Stimulated activated memory B cell treated with anti-CD40 and anti-IgM and Interleukin-4, amounts not matched to agents 10 μg/mL and 1 μg/mL and 100 μg/mL, for 72 hours (primary cell): ENCODE measurements around the gene SAA4.
A peak's percentile ranks its signal among the peaks of the same experiment; 100 is the strongest.
"Not testable (repeated sequence)": the region's sequence is repeated elsewhere in the genome, so short reads cannot be mapped to it uniquely, and the experiment has no call there.

ENCODE experiments used
- ATAC-seq: fragments of 150-1000 bp; cut with Tn5 transposase; 2 replicates; pipeline ENCODE4 v1.10.0; 2021
- H3K27ac Mint-ChIP-seq: one replicate; pipeline ENCODE4 v1.8.0; 2022; ENCODE audit warnings: mild to moderate bottlenecking, mixed read lengths
- H3K27me3 Mint-ChIP-seq: one replicate; pipeline ENCODE4 v1.8.0; 2022; ENCODE audit warnings: mixed read lengths
- H3K36me3 Mint-ChIP-seq: one replicate; pipeline ENCODE4 v1.8.0; 2022; ENCODE audit warnings: mixed read lengths
- H3K4me1 Mint-ChIP-seq: one replicate; pipeline ENCODE4 v1.8.0; 2022; ENCODE audit warnings: mixed read lengths
- H3K4me3 Mint-ChIP-seq: one replicate; pipeline ENCODE4 v1.8.0; 2022; ENCODE audit warnings: mild to moderate bottlenecking, moderate library complexity, mixed read lengths
- H3K9me3 Mint-ChIP-seq: one replicate; pipeline ENCODE4 v1.8.0; 2022; ENCODE audit warnings: mixed read lengths

The SAA4 gene, protein sequence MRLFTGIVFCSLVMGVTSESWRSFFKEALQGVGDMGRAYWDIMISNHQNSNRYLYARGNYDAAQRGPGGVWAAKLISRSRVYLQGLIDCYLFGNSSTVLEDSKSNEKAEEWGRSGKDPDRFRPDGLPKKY

DNA sequence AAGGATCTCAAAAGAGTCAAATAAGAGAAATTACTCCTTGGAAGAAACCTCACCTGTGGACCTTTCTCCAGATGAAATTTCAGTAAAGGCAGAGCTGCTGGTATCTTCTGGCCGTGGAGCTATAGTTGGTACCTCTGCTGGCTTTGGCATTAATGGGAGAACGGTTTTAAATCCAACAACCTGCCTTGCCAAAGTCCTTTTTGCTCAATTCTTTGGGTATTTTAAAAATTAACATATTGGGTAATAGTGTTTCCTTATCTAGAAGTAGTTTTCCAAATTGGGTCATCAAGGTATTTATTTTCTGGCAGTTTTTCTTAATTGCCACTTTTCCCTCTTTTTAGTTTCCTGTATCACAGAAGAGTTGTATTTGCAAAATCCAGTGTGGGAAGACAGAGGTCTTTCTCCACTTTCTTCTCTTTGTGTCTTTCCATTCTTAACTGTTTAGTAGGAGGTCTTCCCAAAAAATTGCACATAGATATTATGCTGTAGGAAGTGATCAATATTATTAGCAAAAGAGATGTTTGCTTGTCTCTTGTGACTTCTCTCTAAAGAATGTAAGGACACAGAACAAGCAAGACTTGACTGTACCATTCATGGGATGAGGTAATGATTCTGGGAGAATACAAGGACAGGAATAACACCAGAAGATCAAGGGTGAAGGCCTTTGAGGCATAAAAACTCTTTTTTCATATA lies at the start of gene SAA4:
Gene SAA4, minus strand, starts transcription at position 139 of the 693 bp plus-strand sequence. CDS start 876 bp downstream, outside the sequence.
- Mint-ChIP-seq H3K4me3 (no peak within 1 kb of the TSS), H3K27ac (no peak within 1 kb of the TSS), H3K36me3 (no peaks in the 10 kb centered on the region), H3K27me3 (peaks cover 9% of the 10 kb centered on the region), H3K4me1 (no peaks in the 10 kb centered on the region), H3K9me3 (peaks cover 4% of the 10 kb centered on the region)
- ATAC-seq: no peak

DNA sequence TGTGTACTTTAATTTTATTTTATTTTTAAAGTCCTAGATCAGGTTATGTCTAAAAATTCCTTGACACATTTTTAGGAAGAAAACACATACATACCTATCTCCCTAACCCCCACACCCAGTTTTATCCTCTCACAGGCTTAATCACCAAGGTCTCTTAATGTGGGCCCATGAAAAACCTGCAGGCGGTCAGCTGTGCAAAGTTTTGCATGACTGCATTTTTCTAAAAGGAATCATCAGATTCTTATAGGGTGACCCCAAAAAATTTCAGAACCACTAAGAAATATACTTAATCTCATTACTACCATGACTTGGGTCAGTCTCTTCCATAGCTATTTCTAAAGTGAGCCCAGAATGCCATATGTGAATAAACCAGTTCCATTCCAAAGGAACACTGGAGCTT lies 49.2 kb upstream of the SAA4 start:
- Mint-ChIP-seq H3K4me1 (peaks cover 21% of the 10 kb centered on the region), H3K27me3 (no peaks in the 10 kb centered on the region), H3K9me3 (no peaks in the 10 kb centered on the region), H3K36me3 (peaks cover 71% of the 10 kb centered on the region), H3K27ac (no peak overlapping the region), H3K4me3 (no peak overlapping the region)
- no peak for ATAC-seq

DNA sequence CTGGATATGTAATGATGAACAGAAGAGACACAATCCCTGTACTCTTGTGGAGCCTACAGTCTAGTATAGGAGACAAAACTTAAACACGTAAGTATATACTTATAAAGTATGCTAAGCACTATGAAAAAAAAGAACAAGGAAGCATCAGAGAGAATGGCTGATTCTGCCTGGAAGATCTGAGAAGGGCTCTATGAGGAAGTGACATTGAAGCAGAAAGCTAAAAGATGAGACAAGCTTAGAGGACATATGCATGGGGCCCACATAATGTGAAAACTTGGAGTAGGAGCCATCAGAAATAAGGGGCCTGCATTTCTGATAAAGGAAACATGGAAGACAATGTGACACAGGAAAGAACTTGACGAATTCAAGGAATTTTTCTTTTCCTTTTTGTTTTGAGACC lies 46.0 kb upstream of the SAA4 start:
- Mint-ChIP-seq H3K4me3 (peak overlapping the region; percentile 4), H3K4me1 (peaks cover 33% of the 10 kb centered on the region), H3K9me3 (no peaks in the 10 kb centered on the region), H3K36me3 (peaks cover 74% of the 10 kb centered on the region), H3K27me3 (no peaks in the 10 kb centered on the region), H3K27ac (peak overlapping the region; percentile 91)
- ATAC-seq: peak; percentile 66

DNA sequence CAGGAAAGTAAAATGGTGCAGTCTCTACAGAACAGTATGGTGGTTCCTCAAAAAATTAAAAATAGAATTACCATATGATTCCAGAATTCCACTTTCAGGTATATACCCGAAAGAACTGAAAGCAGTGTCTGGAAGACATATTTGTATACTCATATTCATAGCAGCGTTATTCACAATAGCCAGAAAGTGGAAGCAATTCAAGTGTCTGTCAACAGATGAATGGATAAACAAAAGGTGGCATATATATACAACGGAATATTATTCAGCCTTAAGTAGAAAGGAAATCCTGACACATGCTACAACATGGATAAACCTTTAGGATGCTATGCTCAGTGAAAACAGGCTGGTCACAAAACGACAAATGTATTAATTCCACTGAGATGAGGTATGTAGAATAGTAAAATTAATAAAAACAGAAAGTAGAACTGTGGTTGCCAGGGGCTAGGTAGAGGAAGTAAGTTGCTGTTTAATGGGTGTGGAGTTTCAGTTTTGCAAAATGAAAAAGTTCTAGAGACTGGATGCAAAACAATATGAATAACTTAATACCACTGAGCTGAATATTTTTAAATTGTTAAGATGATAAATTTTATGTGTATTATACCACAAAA lies 43.9 kb upstream of the SAA4 start:
- peak overlapping the region; percentile 72 for H3K4me3 Mint-ChIP-seq
- H3K4me1 Mint-ChIP-seq: peaks cover 33% of the 10 kb centered on the region
- peak overlapping the region; percentile 91 for H3K27ac Mint-ChIP-seq
- ATAC-seq: peak; percentile 91
- peaks cover 69% of the 10 kb centered on the region for H3K36me3 Mint-ChIP-seq
- H3K27me3 Mint-ChIP-seq: no peaks in the 10 kb centered on the region
- no peaks in the 10 kb centered on the region for H3K9me3 Mint-ChIP-seq

DNA sequence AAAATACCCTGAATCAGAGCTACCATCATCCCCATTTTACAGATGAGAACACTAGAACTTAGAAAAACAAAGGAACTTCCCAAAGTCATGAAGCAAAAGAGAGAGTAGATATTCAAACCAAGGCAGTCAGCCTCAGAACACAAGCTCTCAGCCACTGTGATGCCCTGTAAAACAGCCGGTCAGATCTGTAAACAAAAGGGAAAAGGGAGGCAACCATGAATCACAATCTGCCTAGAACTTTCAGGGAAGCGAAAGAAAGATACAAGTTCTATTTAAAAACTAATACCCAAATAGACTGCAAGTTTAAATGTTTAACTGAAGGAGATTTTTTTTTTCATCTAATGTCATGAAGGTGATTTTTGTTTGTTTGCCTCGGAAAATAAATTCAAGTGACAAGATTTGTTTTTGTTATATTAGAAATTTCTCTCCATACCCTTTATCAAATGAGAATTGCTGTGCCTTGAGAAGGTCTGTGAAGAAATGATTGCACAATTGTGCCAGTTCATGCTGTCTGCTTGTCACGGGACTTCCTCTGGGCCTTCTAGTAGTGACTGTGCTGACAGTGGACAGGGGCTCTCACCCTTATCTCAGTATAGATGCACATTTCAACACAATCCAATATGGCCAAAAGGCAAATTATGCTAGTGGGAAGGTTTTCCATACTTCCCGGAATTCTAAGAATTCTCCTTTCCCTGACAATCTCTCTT lies 41.1 kb upstream of the SAA4 start:
- ATAC-seq: no peak
- H3K36me3 Mint-ChIP-seq: peaks cover 46% of the 10 kb centered on the region
- H3K9me3 Mint-ChIP-seq: no peaks in the 10 kb centered on the region
- no peak overlapping the region for H3K4me3 Mint-ChIP-seq
- H3K27ac Mint-ChIP-seq: peak overlapping the region; percentile 30
- H3K27me3 Mint-ChIP-seq: no peaks in the 10 kb centered on the region
- peaks cover 27% of the 10 kb centered on the region for H3K4me1 Mint-ChIP-seq

DNA sequence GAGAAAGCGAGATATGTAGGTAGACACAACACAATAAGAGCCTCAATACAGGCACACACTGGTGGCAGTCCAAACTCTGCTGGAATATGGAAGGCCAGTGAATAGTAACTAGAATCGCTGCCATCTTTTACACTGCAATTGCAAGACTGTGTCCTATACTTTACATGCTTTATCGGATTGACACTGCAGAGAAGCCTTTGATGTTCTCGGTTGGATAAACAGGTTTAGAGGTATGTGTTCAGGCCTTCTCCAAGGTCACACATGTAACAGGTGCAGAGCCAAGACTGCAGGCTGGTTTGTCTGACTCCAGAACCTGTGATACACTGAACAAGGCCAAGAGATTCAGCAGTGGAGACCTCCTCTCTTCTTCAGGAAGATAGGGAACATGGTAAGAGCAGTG lies 34.6 kb upstream of the SAA4 start:
- no peaks in the 10 kb centered on the region for H3K9me3 Mint-ChIP-seq
- H3K4me1 Mint-ChIP-seq: peaks cover 10% of the 10 kb centered on the region
- peaks cover 5% of the 10 kb centered on the region for H3K36me3 Mint-ChIP-seq
- H3K27me3 Mint-ChIP-seq: no peaks in the 10 kb centered on the region
- H3K4me3 Mint-ChIP-seq: no peak overlapping the region
- H3K27ac Mint-ChIP-seq: peak overlapping the region; percentile 23
- ATAC-seq: no peak

DNA sequence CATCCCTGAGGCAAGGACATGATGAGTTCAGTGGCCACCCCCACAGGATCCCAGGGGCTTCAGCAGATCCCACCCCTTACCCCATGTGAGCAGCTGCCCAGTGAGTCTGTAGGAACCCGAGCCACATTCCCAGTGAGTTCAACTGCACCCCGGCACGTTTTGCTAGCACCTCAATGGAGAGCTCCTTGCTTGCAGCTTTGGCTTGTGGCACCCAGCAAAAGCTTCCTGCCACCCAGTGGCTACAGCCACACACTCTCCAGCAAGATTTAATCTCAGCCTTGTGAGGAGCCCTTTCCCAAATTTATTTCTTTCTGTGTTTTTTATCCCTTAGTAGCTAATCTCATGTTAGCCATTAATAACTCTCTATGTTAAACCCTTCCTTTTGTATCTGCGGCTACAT lies 33.5 kb upstream of the SAA4 start:
- Mint-ChIP-seq H3K4me1 (peaks cover 18% of the 10 kb centered on the region), H3K27ac (no peak overlapping the region), H3K36me3 (peaks cover 5% of the 10 kb centered on the region), H3K9me3 (no peaks in the 10 kb centered on the region), H3K4me3 (no peak overlapping the region), H3K27me3 (no peaks in the 10 kb centered on the region)
- ATAC-seq: no peak

DNA sequence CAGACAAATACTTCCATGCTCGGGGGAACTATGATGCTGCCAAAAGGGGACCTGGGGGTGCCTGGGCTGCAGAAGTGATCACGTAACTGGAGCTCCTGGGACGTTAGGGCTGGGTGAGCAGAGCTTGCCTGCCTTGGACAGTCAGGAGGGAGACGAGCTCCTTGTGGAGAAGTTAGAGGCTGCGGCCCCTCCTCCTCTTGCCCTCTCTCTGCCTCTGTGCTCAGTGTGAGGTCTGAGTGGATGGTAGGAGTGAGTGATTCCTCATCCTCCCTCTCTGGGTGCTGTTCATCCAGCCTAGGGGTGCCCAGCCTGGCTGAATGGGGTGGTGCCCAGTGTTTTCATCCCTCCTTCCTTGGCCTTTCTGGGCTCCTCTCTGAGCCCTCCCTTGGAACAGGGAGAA lies 32.6 kb upstream of the SAA4 start:
- H3K36me3 Mint-ChIP-seq, ATAC-seq, H3K9me3 Mint-ChIP-seq, H3K4me3 Mint-ChIP-seq, H3K27me3 Mint-ChIP-seq: not testable (repeated sequence)
- peak overlapping the region; percentile 91 for H3K27ac Mint-ChIP-seq
- peaks cover 26% of the 10 kb centered on the region for H3K4me1 Mint-ChIP-seq

DNA sequence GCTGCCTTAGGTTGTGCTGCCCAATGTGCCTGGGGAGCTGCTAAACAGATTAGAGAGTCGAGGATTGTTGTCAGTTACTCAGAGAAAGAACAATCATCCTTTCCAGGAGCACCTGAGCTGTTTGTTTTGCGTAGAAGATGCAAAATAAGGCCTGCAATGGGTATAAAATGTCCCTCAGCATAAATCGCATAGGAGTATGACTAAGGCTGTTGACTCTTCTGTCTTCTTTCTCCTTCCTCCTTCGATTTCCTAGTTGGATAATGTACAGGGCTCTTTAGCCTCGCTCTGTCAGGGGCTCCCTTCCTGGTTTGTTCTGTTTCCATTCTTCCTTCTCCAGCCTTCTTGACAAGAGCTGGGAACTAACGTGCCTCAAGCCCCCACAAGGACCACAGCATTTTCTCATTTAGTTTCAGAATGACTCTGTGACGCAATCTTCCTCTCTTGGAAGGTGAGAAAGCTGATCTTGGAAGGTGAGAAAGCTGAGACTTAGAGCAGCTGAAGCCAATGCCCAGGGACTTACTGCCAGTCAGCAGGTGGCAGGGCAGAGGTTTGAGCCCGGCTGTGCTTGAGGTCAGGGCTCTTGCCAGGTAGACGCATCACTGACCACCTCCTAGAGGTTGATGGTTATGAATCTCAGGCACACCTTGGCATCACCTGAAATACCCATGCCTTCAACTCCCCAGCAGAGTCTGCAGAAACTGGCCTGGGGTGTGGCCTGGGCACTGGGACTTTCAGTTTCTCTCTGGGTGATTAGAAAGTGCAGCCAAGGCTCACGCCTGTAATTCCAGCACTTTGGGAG lies 30.9 kb upstream of the SAA4 start:
- H3K27me3 Mint-ChIP-seq: not testable (repeated sequence)

DNA sequence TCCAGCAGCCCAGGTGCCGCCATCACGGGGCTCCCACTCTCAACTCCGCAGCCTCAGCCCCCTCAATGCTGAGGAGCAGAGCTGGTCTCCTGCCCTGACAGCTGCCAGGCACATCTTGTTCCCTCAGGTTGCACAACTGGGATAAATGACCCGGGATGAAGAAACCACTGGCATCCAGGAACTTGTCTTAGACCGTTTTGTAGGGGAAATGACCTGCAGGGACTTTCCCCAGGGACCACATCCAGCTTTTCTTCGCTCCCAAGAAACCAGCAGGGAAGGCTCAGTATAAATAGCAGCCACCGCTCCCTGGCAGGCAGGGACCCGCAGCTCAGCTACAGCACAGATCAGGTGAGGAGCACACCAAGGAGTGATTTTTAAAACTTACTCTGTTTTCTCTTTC lies 29.3 kb upstream of the SAA4 start, which contains the start of gene SAA1:
Gene SAA1, plus strand, starts transcription at position 316 of the 400 bp plus-strand sequence. CDS start 624 bp downstream, outside the sequence.
- H3K27me3 Mint-ChIP-seq: no peaks in the 10 kb centered on the region
- no peak within 1 kb of the TSS for H3K4me3 Mint-ChIP-seq
- ATAC-seq: no peak
- H3K36me3 Mint-ChIP-seq: no peaks in the 10 kb centered on the region
- peaks cover 2% of the 10 kb centered on the region for H3K9me3 Mint-ChIP-seq
- H3K4me1 Mint-ChIP-seq: peaks cover 34% of the 10 kb centered on the region
- peak within 1 kb of the TSS; percentile 43 for H3K27ac Mint-ChIP-seq

More for the DNA sequence above, 30.9 kb upstream of the SAA4 start:
- H3K36me3 Mint-ChIP-seq, H3K9me3 Mint-ChIP-seq: not testable (repeated sequence)
- Mint-ChIP-seq H3K4me3 (peak overlapping the region; percentile 76), H3K27ac (peak overlapping the region; percentile 91), H3K4me1 (peaks cover 34% of the 10 kb centered on the region)
- peak; percentile 85 for ATAC-seq

DNA sequence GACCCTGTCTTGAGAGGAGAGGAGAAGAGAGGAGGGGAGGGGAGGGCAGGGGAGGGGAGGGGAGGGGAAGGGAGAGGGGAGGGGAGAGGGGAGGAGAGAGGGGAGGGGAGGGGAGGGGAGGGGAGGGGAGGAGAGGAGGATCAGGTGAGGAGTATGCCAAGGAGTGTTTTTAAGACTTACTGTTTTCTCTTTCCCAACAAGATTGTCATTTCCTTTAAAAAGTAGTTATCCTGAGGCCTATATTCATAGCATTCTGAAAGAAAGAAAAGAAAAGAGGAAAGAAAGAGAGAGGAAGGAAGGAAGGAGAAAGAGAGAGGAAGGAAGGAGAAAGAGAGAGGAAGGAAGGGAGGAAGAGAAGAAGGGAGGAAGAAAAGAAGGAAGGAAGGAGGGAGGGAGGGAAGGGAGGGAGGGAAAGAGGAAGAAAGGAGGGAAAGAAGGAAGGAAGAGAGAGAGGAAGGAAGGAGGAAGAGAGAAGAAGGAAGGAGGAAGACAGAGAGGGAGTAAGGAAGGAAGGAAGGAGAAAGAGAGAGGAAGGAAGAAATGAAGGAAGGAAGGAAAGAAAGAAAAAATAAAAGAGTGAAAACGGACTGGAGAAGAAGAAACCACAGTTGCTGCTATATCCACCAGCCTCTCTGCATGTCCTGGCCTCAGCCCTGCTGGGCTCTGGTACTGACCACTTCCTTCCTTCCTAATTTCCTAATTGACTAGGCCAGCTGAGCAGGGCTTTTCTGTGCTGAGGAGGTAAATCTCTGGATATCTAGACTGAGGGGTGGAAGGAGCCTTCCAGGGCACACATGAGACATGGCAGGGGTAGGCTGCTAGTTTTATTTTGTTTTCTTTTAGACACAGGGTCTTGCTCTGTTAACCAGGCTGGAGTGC lies 28.3 kb upstream of the SAA4 start:
- ATAC-seq: no peak
- H3K4me3 Mint-ChIP-seq: no peak overlapping the region
- peaks cover 34% of the 10 kb centered on the region for H3K4me1 Mint-ChIP-seq
- H3K9me3 Mint-ChIP-seq: peaks cover 2% of the 10 kb centered on the region
- H3K27me3 Mint-ChIP-seq: no peaks in the 10 kb centered on the region
- no peaks in the 10 kb centered on the region for H3K36me3 Mint-ChIP-seq
- H3K27ac Mint-ChIP-seq: peak overlapping the region; percentile 43

DNA sequence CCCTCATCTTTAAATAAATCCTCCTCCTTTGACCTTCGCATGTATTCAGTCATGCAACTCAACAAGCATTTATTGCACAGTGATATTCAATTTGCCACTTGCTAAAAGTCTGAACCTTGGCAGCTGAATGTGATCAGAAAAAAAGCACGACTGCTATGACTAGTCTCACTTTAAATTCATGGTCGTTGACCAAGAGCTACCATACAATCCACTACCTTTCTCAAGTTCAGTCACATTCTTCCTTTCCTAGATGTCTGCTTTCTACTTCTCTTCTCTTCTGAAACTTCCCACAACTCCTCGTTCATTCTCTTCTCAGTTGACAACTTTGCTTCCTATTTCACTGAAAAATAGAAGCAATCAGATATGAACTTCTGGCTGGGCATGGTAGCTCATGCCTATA lies 27.4 kb upstream of the SAA4 start:
- ATAC-seq: no peak
- no peak overlapping the region for H3K4me3 Mint-ChIP-seq
- H3K27me3 Mint-ChIP-seq: no peaks in the 10 kb centered on the region
- peaks cover 2% of the 10 kb centered on the region for H3K9me3 Mint-ChIP-seq
- H3K36me3 Mint-ChIP-seq: no peaks in the 10 kb centered on the region
- H3K27ac Mint-ChIP-seq: peak overlapping the region; percentile 43
- H3K4me1 Mint-ChIP-seq: peaks cover 34% of the 10 kb centered on the region

DNA sequence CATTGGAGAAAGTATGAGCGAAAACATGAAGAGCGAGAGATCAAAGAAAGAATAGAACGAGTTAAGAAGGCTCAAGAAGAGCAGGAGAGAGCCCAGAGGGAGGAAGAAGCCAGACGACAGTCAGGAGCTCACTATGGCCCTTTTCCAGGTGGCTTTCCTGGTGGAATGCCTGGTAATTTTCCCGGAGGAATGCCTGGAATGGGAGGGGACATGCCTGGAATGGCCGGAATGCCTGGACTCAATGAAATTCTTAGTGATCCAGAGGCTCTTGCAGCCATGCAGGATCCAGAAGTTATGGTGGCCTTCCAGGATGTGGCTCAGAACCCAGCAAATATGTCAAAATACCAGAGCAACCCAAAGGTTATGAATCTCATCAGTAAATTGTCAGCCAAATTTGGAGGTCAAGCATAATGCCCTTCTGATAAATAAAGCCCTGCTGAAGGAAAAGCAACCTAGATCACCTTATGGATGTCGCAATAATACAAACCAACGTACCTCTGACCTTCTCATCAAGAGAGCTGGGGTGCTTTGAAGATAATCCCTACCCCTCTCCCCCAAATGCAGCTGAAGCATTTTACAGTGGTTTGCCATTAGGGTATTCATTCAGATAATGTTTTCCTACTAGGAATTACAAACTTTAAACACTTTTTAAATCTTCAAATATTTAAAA lies 26.2 kb upstream of the SAA4 start:
- not testable (repeated sequence) for ATAC-seq, H3K4me3 Mint-ChIP-seq, H3K27ac Mint-ChIP-seq

DNA sequence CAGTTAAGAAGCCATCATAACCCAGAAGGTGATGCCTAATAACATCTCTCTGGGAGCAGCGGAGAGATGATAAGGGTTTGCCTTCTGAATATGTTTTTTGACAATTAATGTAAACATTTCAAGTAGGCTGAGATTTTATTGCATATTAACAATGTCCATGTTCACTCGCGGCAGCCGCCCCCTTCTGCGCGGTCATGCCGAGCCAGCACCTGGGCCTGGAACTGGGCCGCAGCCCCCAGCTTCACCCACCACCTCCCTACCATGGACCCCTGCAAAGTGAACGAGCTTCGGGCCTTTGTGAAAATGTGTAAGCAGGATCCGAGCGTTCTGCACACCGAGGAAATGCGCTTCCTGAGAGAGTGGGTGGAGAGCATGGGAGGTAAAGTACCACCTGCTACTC lies 25.1 kb upstream of the SAA4 start:
- ATAC-seq: no peak
- no peaks in the 10 kb centered on the region for H3K36me3 Mint-ChIP-seq
- peaks cover 24% of the 10 kb centered on the region for H3K4me1 Mint-ChIP-seq
- H3K27ac Mint-ChIP-seq: no peak overlapping the region
- no peak overlapping the region for H3K4me3 Mint-ChIP-seq
- peaks cover 2% of the 10 kb centered on the region for H3K9me3 Mint-ChIP-seq
- no peaks in the 10 kb centered on the region for H3K27me3 Mint-ChIP-seq

More for the DNA sequence above, 26.2 kb upstream of the SAA4 start:
- not testable (repeated sequence) for H3K27me3 Mint-ChIP-seq, H3K9me3 Mint-ChIP-seq, H3K36me3 Mint-ChIP-seq
- H3K4me1 Mint-ChIP-seq: peaks cover 28% of the 10 kb centered on the region
